Activated B cell treated with CpG ODN at 0.5 μM for 24 hours (primary cell): ENCODE data around the gene KRT1. TPM values are rescaled to one million over a fixed set of nuclear protein-coding genes. Genes with fewer than 3 reads are reported as not detected.

Experiments used
- ATAC-seq: fragments of 200-7000 bp; cut with Tn5 transposase; one replicate; pipeline ENCODE4 v1.10.0; 2021; ENCODE audit warnings: low read depth, mild to moderate bottlenecking, moderate library complexity
- CTCF ChIA-PET: fragments of 350-600 bp; sonication (Branson Sonifier 250); formaldehyde crosslinking; loops from one replicate; lab custom pipeline; 2021; ENCODE audit warnings: antibody characterized with exemption; lab: Charles Lee
- POLR2A ChIA-PET: fragments of 350-600 bp; sonication (Branson Sonifier 250); formaldehyde crosslinking; loops from one replicate; lab custom pipeline; 2021; ENCODE audit warnings: antibody characterized with exemption; lab: Charles Lee
- DNase-seq: peaks from one replicate; pipeline ENCODE4 v3.0.0; 2022
- H3K27ac Mint-ChIP-seq: one replicate; pipeline ENCODE4 v1.8.0; 2020; ENCODE audit warnings: mixed read lengths
- H3K27me3 Mint-ChIP-seq: one replicate; pipeline ENCODE4 v1.8.0; 2021; ENCODE audit warnings: mixed read lengths
- H3K36me3 Mint-ChIP-seq: one replicate; pipeline ENCODE4 v1.8.0; 2021; ENCODE audit warnings: low read depth, mixed read lengths
- H3K4me1 Mint-ChIP-seq: one replicate; pipeline ENCODE4 v1.8.0; 2021; ENCODE audit warnings: mixed read lengths
- H3K4me3 Mint-ChIP-seq: one replicate; pipeline ENCODE4 v1.8.0; 2020; ENCODE audit warnings: mild to moderate bottlenecking, mixed read lengths
- H3K9me3 Mint-ChIP-seq: one replicate; pipeline ENCODE4 v1.8.0; 2020; ENCODE audit warnings: mixed read lengths
- intact Hi-C: fragments of 100-400 bp; cut with micrococcal nuclease; formaldehyde crosslinking; loops from one replicate; pipeline ENCODE4 v1.15.1; 2024
- total RNA-seq: library from RNA; stranded (reverse); gene quantifications from 2 replicates; pipeline ENCODE4 v1.2.3, GENCODE V29; 2022
- TF ChIP-seq, protein P1 (sequence below): fragments of 200-600 bp; IDR thresholded peaks from one replicate; pipeline ENCODE4 v1.8.0; 2022; ENCODE audit warnings: antibody characterized with exemption, mild to moderate bottlenecking

The KRT1 gene
- total RNA-seq, 1 donor from 2014 or later, result not detected

DNA sequence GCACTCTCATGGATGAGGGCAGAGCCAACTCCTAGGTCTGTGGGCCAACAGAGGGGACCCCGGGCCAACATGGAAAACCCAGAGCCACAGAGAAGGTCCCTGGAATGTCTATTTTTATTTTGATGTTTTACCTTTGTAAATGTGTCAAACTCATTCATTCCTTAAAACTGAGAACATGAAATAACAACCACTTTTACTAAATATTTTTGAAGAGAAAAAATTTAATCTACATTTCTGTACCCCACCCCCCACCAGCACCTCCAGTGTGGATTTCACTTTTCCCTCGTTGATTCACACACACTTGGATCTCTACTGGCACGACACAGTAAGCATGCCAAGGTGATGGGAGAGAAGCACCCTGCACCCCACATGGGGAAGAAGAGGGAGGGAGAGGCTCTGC is 16.4 kb upstream of the KRT1 start:
- POLR2A ChIA-PET, result no interaction called here
- intact Hi-C loops, result no loop called here

DNA sequence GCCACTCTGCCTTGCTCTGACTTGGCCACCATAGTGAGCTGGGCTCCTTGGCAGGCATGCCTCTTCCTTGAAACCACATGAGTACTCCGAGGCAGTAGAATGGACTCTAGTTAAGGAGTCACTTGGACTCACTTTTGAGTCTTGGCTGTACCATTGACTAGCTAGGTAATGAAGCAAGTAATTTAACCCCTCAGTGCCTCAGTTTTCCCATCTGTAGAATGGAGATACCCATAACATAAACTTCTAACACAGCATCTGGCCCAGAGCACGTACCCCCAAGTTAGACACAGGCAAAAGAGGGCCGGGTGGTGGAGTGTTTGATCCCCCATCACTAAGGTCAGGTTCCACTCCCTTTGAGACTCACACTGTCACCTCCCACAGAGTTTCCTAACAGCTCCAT is 14.8 kb upstream of the KRT1 start:
- CTCF ChIA-PET, result no interaction called here
- DNase-seq (no peak), ATAC-seq (no peak)
- Mint-ChIP-seq H3K36me3 (no peaks in the 10 kb centered on the region), H3K4me3 (no peak overlapping the region), H3K27me3 (peaks cover 30% of the 10 kb centered on the region), H3K27ac (no peak overlapping the region), H3K4me1 (peaks cover 10% of the 10 kb centered on the region), H3K9me3 (no peaks in the 10 kb centered on the region)
- TF ChIP-seq, protein P1, sequence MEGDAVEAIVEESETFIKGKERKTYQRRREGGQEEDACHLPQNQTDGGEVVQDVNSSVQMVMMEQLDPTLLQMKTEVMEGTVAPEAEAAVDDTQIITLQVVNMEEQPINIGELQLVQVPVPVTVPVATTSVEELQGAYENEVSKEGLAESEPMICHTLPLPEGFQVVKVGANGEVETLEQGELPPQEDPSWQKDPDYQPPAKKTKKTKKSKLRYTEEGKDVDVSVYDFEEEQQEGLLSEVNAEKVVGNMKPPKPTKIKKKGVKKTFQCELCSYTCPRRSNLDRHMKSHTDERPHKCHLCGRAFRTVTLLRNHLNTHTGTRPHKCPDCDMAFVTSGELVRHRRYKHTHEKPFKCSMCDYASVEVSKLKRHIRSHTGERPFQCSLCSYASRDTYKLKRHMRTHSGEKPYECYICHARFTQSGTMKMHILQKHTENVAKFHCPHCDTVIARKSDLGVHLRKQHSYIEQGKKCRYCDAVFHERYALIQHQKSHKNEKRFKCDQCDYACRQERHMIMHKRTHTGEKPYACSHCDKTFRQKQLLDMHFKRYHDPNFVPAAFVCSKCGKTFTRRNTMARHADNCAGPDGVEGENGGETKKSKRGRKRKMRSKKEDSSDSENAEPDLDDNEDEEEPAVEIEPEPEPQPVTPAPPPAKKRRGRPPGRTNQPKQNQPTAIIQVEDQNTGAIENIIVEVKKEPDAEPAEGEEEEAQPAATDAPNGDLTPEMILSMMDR, result no peak
- intact Hi-C loops, result no loop called here
- POLR2A ChIA-PET, result no interaction called here

More for the DNA sequence above, 16.4 kb upstream of the KRT1 start:
- CTCF ChIA-PET, result no interaction called here
- no peak overlapping the region for H3K27ac Mint-ChIP-seq
- H3K9me3 Mint-ChIP-seq, result no peaks in the 10 kb centered on the region
- no peak for DNase-seq
- H3K27me3 Mint-ChIP-seq, result peaks cover 35% of the 10 kb centered on the region
- TF ChIP-seq, protein P1, result no peak
- H3K36me3 Mint-ChIP-seq, result no peaks in the 10 kb centered on the region
- ATAC-seq, result no peak
- H3K4me3 Mint-ChIP-seq, result no peak overlapping the region
- peaks cover 2% of the 10 kb centered on the region for H3K4me1 Mint-ChIP-seq

DNA sequence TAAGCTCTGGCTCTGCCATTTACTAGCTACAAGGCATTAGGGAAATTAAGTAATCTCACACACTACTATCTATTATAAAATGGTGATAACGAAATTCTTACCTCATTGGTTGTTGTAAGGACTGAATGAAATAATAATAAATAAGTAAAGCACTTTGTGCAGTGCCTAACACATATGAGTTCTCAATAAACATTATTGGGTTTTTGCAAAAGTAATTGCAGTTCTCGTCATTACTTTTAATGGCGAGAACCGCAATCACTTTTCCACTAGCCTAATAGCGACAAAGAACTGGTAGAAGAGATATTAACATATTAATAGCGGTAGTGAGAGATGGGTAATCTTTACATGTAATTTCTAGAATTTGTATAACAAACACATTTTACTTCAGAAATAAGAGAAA is 13.9 kb upstream of the KRT1 start:
- Mint-ChIP-seq H3K9me3 (no peaks in the 10 kb centered on the region), H3K36me3 (no peaks in the 10 kb centered on the region), H3K4me1 (peaks cover 10% of the 10 kb centered on the region), H3K27ac (no peak overlapping the region), H3K27me3 (peaks cover 33% of the 10 kb centered on the region), H3K4me3 (no peak overlapping the region)
- intact Hi-C loops, result no loop called here
- DNase-seq (no peak), ATAC-seq (no peak)
- TF ChIP-seq, protein P1, result no peak
- ChIA-PET CTCF (no interaction called here), POLR2A (no interaction called here)

DNA sequence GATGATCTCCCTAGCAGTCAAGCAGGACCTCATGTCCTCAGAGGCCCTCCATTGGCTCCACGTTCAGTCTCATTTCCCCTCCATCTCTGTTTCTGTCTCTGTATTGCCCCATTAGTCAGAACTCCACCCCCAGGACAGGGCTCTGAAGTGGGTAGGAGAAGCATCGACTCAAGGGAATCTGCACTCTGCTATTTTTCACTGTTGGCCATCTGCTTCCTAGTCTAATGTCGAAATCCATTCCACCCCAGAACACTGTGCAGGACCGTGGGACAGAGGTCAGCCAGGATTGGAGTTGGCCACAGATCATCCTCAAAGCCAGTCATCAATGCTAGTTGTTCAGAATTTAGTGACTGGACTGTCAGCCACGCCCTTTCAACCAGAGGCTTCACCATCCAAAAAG is 13.1 kb upstream of the KRT1 start:
- ATAC-seq (no peak), DNase-seq (no peak)
- Mint-ChIP-seq H3K4me1 (peaks cover 10% of the 10 kb centered on the region), H3K27me3 (peaks cover 36% of the 10 kb centered on the region), H3K36me3 (no peaks in the 10 kb centered on the region), H3K9me3 (no peaks in the 10 kb centered on the region), H3K27ac (no peak overlapping the region), H3K4me3 (no peak overlapping the region)
- TF ChIP-seq, protein P1, result no peak
- POLR2A ChIA-PET, result no interaction called here
- intact Hi-C loops, result no loop called here
- CTCF ChIA-PET, result no interaction called here

DNA sequence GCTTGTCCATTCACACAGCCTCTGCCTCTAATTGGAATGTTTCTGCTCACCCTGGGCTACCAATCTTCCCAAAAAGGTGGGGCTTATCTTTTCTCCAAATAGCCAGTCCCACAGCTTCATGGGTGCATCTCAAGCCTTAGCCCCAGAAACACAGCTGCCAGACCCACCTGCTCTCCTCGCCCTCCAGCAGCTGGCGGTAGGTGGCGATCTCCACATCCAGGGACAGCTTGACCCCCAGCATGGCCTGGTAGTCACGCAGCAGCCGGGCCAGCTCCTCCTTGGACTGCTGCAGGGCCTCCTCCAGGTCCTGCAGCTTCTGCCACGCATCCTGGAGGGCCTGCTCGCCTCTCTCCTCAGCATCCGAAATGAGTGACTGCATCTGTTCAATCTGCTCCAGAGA is 12.0 kb upstream of the KRT1 start:
- H3K9me3 Mint-ChIP-seq, result no peaks in the 10 kb centered on the region
- no peak overlapping the region for H3K27ac Mint-ChIP-seq
- CTCF ChIA-PET, result no interaction called here
- no peak overlapping the region for H3K4me3 Mint-ChIP-seq
- TF ChIP-seq, protein P1, result no peak
- DNase-seq (no peak), ATAC-seq (no peak)
- POLR2A ChIA-PET, result no interaction called here
- intact Hi-C loops, result no loop called here
- peaks cover 38% of the 10 kb centered on the region for H3K27me3 Mint-ChIP-seq
- H3K36me3 Mint-ChIP-seq, result no peaks in the 10 kb centered on the region
- peaks cover 10% of the 10 kb centered on the region for H3K4me1 Mint-ChIP-seq
